Naive B cell (primary cell): ENCODE data around the gene SORBS2. TPM values are rescaled to one million over a fixed set of nuclear protein-coding genes. Genes with fewer than 3 reads are reported as not detected.

Experiments
- ATAC-seq, 2 donors: fragments of 150-1000 bp; cut with Tn5 transposase; 2 replicates each; pipeline ENCODE4 v1.10.0; 2021; ENCODE audit warnings: low read depth in 2 of 2, mild to moderate bottlenecking in 2 of 2, moderate library complexity in 2 of 2
- DNase-seq: peaks from one replicate; pipeline ENCODE4 v3.0.0; 2022
- H3K27ac Mint-ChIP-seq, 6 donors: one replicate each; pipeline ENCODE4 v1.8.0; 2020 to 2022; ENCODE audit warnings: mild to moderate bottlenecking in 6 of 6, mixed read lengths in 6 of 6, moderate library complexity in 5 of 6, inconsistent platforms in 2 of 6
- H3K27me3 Mint-ChIP-seq, 3 donors: one replicate each; pipeline ENCODE4 v1.8.0; 2021 to 2022; ENCODE audit warnings: mixed read lengths in 3 of 3, mild to moderate bottlenecking in 1 of 3
- H3K36me3 Mint-ChIP-seq, 2 donors: one replicate each; pipeline ENCODE4 v1.8.0; 2020 to 2022; ENCODE audit warnings: mixed read lengths in 2 of 2, inconsistent platforms in 1 of 2, mild to moderate bottlenecking in 1 of 2
- H3K4me1 Mint-ChIP-seq, 3 donors: one replicate each; pipeline ENCODE4 v1.8.0; 2020 to 2022; ENCODE audit warnings: mixed read lengths in 3 of 3, inconsistent platforms in 1 of 3, mild to moderate bottlenecking in 1 of 3, moderate library complexity in 1 of 3
- H3K4me3 Mint-ChIP-seq, 8 donors: one replicate each; pipeline ENCODE4 v1.8.0; 2020 to 2022; ENCODE audit warnings: mild to moderate bottlenecking in 8 of 8, mixed read lengths in 8 of 8, moderate library complexity in 8 of 8, inconsistent platforms in 2 of 8
- H3K9me3 Mint-ChIP-seq, 7 donors: one replicate each; pipeline ENCODE4 v1.8.0; 2020 to 2022; ENCODE audit warnings: mixed read lengths in 7 of 7, mild to moderate bottlenecking in 5 of 7, inconsistent platforms in 2 of 7, moderate library complexity in 1 of 7
- polyA plus RNA-seq, 6 donors: library from polyadenylated mRNA; unstranded; fragments of 300-500 nt; fragmentation: Illumina TruSeq; gene quantifications; one replicate each; pipeline ENCODE4 v1.2.3, GENCODE V29; 2021; ENCODE audit warnings: low read depth in 6 of 6

Gene SORBS2
- polyA plus RNA-seq, 6 donors from 2014 or later, result not detected

DNA sequence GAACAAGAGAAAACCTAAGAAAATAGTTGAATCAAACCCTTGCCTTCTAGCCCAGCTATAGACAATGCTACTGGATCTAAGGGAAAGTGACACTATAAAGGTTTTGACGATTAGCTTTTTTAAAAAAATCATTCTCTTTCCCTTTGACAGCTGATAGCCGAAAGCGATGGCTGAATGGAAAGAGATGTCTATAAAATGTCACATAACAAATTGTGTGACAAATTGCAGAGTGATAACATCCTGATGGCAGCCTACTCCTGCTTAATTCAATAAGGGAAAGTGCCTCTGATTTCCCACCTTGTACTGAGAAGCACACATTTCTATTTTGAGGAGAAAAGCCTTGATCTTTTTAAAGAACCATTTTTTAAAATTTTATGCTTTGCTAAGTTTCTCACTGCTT, 114.5 kb downstream of the SORBS2 start:
- Mint-ChIP-seq H3K27me3 (peaks cover 11 to 18% (median 14%) of the 10 kb centered on the region in 3 donors), H3K27ac (no peak overlapping the region), H3K4me3 (no peak overlapping the region), H3K9me3 (peaks cover 0 to 4% (median 0%) of the 10 kb centered on the region in 7 donors), H3K36me3 (no peaks in the 10 kb centered on the region), H3K4me1 (no peaks in the 10 kb centered on the region)
- DNase-seq (no peak), ATAC-seq (no peak)

GRCh38 chr4:185695743-185696142, 116.3 kb downstream of the SORBS2 start:
- Mint-ChIP-seq H3K36me3 (no peaks in the 10 kb centered on the region), H3K9me3 (no peaks in the 10 kb centered on the region)

GRCh38 chr4:185693548-185694215, 118.3 kb downstream of the SORBS2 start:
- H3K4me3 Mint-ChIP-seq, result no peak overlapping the region
- DNase-seq (no peak), ATAC-seq (no peak)
- H3K9me3 Mint-ChIP-seq, result no peaks in the 10 kb centered on the region
- H3K4me1 Mint-ChIP-seq, result no peaks in the 10 kb centered on the region
- no peaks in the 10 kb centered on the region for H3K36me3 Mint-ChIP-seq
- peaks cover 0 to 22% (median 4%) of the 10 kb centered on the region in 3 donors for H3K27me3 Mint-ChIP-seq
- H3K27ac Mint-ChIP-seq, result no peak overlapping the region

More at GRCh38 chr4:185695743-185696142, 116.3 kb downstream of the SORBS2 start:
- Mint-ChIP-seq H3K4me1 (no peaks in the 10 kb centered on the region), H3K4me3 (peak overlapping the region in 1 of 8 donors; percentile 17), H3K27ac (no peak overlapping the region), H3K27me3 (peaks cover 0 to 18% (median 3%) of the 10 kb centered on the region in 3 donors)
- no peak for DNase-seq
- ATAC-seq, result no peak

DNA sequence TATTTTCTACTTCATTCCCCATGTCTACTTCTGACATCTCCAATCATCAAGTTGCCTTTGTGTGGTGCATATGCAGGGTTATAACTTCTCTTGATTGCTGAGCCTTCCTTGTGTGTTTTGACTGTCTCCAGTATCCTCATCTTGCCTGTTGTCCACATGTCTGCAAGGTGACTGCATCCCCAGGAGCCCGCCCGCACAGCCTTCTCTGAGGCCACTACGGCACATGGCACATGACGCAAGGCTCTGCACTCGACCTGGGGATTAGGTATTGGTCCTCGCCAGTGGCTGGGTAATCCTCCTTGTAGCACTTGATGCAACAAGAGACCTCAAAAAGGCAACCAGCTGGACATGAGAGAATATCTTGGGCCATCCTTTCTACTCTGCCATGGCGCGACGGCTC, 122.6 kb downstream of the SORBS2 start:
- peaks cover 4 to 18% (median 8%) of the 10 kb centered on the region in 3 donors for H3K27me3 Mint-ChIP-seq
- no peaks in the 10 kb centered on the region for H3K36me3 Mint-ChIP-seq
- ATAC-seq (no peak), DNase-seq (no peak)
- no peak overlapping the region for H3K27ac Mint-ChIP-seq
- H3K4me1 Mint-ChIP-seq, result no peaks in the 10 kb centered on the region
- H3K4me3 Mint-ChIP-seq, result no peak overlapping the region
- H3K9me3 Mint-ChIP-seq, result no peaks in the 10 kb centered on the region

DNA sequence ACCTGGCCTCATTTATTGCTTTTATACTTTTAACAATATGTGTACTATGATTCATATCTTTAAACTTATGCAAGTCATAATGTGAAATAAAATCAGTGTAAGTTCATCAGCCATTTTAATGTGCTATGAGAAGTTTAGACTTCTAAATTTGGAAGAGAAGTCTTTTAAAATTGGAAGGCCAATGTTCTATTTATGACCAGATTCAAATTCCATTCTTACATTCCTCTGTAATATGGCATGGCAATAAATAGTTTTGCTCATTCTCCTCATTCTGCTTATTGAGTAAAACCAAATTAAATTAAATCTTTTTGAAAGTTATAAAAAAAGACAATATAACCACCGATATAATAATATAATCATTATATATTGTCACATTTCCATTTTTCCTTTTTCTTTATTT, 126.2 kb downstream of the SORBS2 start:
- H3K9me3 Mint-ChIP-seq, result no peaks in the 10 kb centered on the region
- H3K27me3 Mint-ChIP-seq, result peaks cover 4 to 10% (median 5%) of the 10 kb centered on the region in 3 donors
- no peak overlapping the region for H3K4me3 Mint-ChIP-seq
- H3K4me1 Mint-ChIP-seq, result no peaks in the 10 kb centered on the region
- H3K36me3 Mint-ChIP-seq, result no peaks in the 10 kb centered on the region
- ATAC-seq (no peak), DNase-seq (no peak)
- H3K27ac Mint-ChIP-seq, result no peak overlapping the region

DNA sequence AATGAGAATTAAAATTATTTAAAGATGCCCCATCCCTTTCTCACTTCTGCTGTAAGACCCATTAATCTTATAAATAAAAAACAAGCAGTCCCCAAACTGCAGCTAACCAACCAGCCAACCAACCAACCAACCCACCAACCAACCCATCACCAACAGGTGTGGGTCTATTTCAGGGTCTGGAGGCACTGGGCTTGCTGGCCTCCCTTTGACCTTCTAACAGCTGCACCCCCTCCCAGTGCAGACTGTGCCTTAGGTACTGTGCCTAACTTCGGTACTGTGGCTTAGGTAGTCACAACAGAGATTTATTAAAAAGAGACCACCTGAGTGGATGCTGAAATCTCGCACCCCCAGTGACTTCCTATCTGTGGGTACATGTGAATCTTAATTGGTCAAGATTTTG, 128.1 kb downstream of the SORBS2 start:
- H3K9me3 Mint-ChIP-seq, result no peaks in the 10 kb centered on the region
- H3K27me3 Mint-ChIP-seq, result peaks cover 8 to 17% (median 10%) of the 10 kb centered on the region in 3 donors
- no peak overlapping the region for H3K27ac Mint-ChIP-seq
- no peaks in the 10 kb centered on the region for H3K36me3 Mint-ChIP-seq
- no peak overlapping the region for H3K4me3 Mint-ChIP-seq
- no peaks in the 10 kb centered on the region for H3K4me1 Mint-ChIP-seq
- DNase-seq (no peak), ATAC-seq (no peak)

DNA sequence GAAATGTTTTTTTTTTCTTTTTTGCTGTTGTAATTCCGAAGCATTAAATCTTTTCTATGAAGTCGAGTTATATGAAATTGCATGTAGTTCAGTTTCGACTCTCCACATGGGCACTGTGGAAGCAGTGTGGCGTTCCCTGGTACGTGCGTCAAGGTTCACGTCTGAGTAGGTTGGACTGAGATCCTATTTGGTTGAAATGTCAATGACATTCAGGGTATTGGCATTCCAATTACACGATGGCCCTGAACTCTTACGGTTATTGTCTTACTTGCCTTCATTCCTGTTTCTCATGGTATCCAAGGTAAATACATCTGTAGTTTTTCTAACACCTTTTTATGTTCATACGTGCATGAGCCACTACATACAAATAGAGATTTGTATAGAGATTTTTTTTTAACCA, 128.8 kb downstream of the SORBS2 start:
- ATAC-seq (no peak), DNase-seq (no peak)
- Mint-ChIP-seq H3K4me1 (no peaks in the 10 kb centered on the region), H3K27ac (no peak overlapping the region), H3K4me3 (no peak overlapping the region), H3K9me3 (no peaks in the 10 kb centered on the region), H3K27me3 (peaks cover 8 to 17% (median 10%) of the 10 kb centered on the region in 3 donors), H3K36me3 (no peaks in the 10 kb centered on the region)

DNA sequence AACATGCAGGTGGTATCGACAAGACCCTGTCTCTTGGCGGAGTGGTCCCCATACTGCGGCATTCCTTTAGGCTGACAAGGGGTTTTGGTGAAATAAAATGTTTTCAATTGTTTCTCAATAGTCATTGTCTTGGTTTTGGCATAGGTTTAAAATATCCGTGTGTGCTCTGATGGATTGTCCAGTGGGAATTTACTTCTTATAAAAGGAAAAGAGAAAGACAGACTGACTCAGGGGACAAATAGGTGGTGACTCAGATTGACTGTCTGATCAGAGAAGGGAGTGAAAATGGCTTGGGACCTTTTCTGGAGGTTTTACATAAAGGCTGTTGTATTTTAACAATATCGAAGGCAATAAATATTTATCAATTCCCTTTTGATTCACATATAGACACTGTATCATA, 129.8 kb downstream of the SORBS2 start:
- H3K4me3 Mint-ChIP-seq, result no peak overlapping the region
- H3K9me3 Mint-ChIP-seq, result peaks cover 0 to 3% (median under 1%) of the 10 kb centered on the region in 7 donors
- no peak for DNase-seq
- no peaks in the 10 kb centered on the region for H3K36me3 Mint-ChIP-seq
- ATAC-seq, result no peak
- no peaks in the 10 kb centered on the region for H3K4me1 Mint-ChIP-seq
- H3K27ac Mint-ChIP-seq, result no peak overlapping the region
- H3K27me3 Mint-ChIP-seq, result peaks cover 10 to 17% (median 11%) of the 10 kb centered on the region in 3 donors

DNA sequence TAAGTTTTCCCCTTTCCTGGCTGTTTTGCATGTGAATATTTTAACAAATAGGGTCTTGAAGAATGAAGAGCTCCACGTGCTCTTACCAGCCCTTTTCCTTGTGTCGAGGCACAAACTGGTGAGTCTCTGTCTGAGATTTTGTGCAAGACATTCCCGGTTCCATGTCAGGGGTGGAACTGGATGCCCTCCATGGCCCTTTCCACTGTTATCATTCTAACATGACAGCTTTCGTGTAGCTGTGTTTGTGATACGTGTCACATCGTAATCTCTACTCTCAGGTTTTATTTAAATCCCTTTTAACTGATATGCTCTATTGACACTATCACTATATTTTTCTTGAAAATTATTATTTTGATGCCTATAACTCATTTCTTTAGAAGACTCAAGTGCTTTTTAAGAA, 130.4 kb downstream of the SORBS2 start:
- H3K4me1 Mint-ChIP-seq, result no peaks in the 10 kb centered on the region

GRCh38 chr4:185680617-185681016, 131.4 kb downstream of the SORBS2 start:
- H3K27ac Mint-ChIP-seq, result peak overlapping the region in 1 of 6 donors; percentile 32
- H3K27me3 Mint-ChIP-seq, result peaks cover 9 to 20% (median 14%) of the 10 kb centered on the region in 3 donors

More for the DNA sequence above, 130.4 kb downstream of the SORBS2 start:
- Mint-ChIP-seq H3K4me3 (no peak overlapping the region), H3K36me3 (no peaks in the 10 kb centered on the region), H3K27me3 (peaks cover 10 to 15% (median 15%) of the 10 kb centered on the region in 3 donors), H3K27ac (no peak overlapping the region), H3K9me3 (peaks cover 0 to 6% (median 2%) of the 10 kb centered on the region in 7 donors)
- no peak for DNase-seq
- ATAC-seq, result no peak

GRCh38 chr4:185679523-185679922, 132.5 kb downstream of the SORBS2 start:
- ATAC-seq (no peak), DNase-seq (no peak)
- Mint-ChIP-seq H3K4me3 (no peak overlapping the region), H3K9me3 (peaks cover 0 to 6% (median 2%) of the 10 kb centered on the region in 7 donors), H3K27ac (no peak overlapping the region), H3K36me3 (no peaks in the 10 kb centered on the region), H3K27me3 (peaks cover 13 to 30% (median 17%) of the 10 kb centered on the region in 3 donors), H3K4me1 (no peaks in the 10 kb centered on the region)

More at GRCh38 chr4:185680617-185681016, 131.4 kb downstream of the SORBS2 start:
- Mint-ChIP-seq H3K36me3 (no peaks in the 10 kb centered on the region), H3K4me1 (no peaks in the 10 kb centered on the region), H3K4me3 (no peak overlapping the region), H3K9me3 (peaks cover 0 to 6% (median 2%) of the 10 kb centered on the region in 7 donors)
- DNase-seq, result no peak
- ATAC-seq, result no peak

DNA sequence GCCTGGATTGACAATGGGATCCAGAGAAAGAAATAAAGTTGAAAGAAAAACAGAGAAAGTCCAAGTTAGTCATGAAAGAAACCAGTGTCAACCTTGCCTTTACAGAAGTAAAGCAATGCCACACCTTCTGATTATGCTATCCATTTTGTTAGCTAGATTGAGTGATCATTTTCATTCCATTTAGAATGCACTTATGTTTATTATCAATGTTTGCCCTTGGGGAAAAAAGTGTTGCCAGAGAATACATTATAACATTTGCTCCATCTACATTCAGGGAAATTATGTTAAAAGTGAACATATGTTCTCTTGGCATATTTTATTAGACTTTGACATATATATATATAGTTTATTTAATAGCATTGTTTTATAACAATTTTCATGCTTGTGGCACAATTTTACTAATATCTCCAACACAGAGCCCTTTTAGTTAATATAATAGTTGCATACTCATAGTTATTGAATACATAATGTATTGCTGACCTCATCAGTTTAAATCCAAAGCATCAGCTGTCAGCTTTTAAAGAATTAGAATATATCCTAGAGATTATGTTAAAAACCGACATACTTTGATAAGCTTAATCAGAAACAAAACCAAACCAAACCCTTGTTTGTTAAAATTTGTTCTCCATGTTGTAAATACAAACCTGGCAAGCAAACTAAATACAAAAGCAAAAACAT, 134.2 kb downstream of the SORBS2 start:
- Mint-ChIP-seq H3K4me3 (no peak overlapping the region), H3K4me1 (peaks cover 0 to 2% (median 0%) of the 10 kb centered on the region in 3 donors), H3K27ac (no peak overlapping the region), H3K9me3 (peaks cover 0 to 12% (median 5%) of the 10 kb centered on the region in 7 donors), H3K36me3 (no peaks in the 10 kb centered on the region), H3K27me3 (peaks cover 23 to 38% (median 28%) of the 10 kb centered on the region in 3 donors)
- no peak for ATAC-seq
- DNase-seq, result no peak

- DNase-seq, result no peak
- peaks cover 0 to 12% (median 5%) of the 10 kb centered on the region in 7 donors for H3K9me3 Mint-ChIP-seq
- no peak for ATAC-seq
- peaks cover 21 to 52% (median 31%) of the 10 kb centered on the region in 3 donors for H3K27me3 Mint-ChIP-seq
- no peaks in the 10 kb centered on the region for H3K36me3 Mint-ChIP-seq
- no peak overlapping the region for H3K4me3 Mint-ChIP-seq
- H3K4me1 Mint-ChIP-seq, result peaks cover 0 to 2% (median 0%) of the 10 kb centered on the region in 3 donors
- H3K27ac Mint-ChIP-seq, result no peak overlapping the region
These were observed 139.4 kb downstream of the SORBS2 start for GRCh38 chr4:185672618-185673017.

GRCh38 chr4:185672151-185672550, 139.8 kb downstream of the SORBS2 start:
- Mint-ChIP-seq H3K27ac (no peak overlapping the region), H3K27me3 (peaks cover 21 to 48% (median 31%) of the 10 kb centered on the region in 3 donors), H3K9me3 (peaks cover 0 to 10% (median 2%) of the 10 kb centered on the region in 7 donors), H3K4me3 (no peak overlapping the region), H3K36me3 (no peaks in the 10 kb centered on the region), H3K4me1 (peaks cover 0 to 2% (median 0%) of the 10 kb centered on the region in 3 donors)
- ATAC-seq (no peak), DNase-seq (no peak)
